ENCODE data around the gene ARRDC2.
A peak's percentile ranks its signal among the peaks of the same experiment; 100 is the strongest.

ARRDC2 gene

DNA sequence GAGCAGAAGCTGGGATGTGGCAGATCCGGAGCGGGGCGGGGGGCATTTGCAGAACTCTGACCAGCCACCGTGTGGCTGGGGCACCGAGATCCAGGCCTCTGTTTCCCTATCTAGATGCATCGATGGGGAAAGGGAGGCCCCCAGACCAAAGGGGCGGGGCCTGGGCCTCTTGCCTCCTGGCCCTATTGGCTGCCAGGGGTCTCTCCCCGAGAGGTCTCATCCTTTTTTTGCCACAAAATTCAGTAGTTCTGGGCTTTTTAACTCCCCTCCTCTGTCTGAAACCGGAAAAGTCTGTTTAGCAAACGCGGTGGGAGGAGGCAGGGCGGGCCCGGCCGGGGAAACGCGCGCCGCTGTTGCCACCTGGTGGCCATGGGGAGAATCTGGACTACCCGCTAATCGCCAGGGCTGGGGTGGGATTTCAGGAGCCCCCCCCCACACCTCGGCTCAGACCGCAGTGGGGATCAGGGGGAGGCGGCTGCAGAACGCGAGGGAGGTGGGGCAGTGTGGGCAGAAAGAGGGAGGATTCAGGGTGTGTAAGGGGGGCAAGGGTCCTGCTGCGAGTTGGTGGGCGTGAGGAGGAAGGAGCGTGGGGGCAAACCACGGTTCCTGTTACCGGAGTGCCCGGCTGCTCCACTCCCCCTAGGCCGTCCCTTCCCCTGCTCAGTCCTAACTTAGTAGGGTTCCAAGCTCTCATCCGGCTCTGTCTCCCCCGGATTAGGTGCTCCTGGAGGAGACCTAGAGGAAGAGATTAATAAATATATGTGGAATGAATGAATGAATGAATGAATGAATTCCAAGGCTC, 50.4 kb downstream of the ARRDC2 start:
- peak; percentile 70 for DNase-seq (ENCODE audit: low spot score)

DNA sequence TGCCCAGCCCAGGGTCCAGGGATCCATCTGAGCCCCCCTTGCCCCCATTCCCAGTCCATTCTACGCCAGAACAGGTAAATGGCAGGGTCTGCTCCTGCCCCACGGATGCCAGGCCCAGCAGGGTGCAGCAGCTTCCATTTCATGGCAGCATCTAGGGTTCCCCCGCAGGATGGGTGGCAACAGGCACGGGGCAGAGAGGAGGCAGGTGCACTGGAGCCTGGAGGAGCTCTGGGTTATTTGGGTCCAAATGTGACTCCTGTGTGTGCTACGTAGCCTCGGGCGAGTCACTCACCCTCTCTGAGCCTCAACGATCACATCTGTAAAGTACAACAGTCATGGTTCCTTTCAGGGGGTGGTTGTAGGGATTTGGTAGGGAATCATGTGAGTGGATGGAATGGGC, 51.3 kb downstream of the ARRDC2 start:
- no peak for DNase-seq (ENCODE audit: low spot score)

DNA sequence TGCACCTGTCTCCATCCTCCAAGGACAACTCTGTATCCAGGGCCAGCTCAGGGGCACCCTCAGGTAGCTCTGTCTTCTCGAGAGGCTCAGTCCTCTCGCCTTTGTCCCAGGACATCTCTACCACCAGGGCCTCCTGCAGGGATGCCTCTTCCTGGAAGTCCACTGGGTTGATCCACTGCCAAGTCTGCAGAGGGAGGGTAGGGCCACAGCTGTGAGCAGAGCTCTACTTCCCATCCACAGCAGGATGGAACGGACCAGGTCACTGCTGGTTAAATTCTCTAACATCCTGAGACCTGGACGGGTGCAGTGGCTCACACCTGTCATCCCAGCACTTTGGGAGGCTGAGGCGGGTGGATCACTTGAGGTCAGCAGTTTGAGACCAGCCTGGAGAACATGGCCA, 51.9 kb downstream of the ARRDC2 start:
- no peak for DNase-seq (ENCODE audit: low spot score)

DNA sequence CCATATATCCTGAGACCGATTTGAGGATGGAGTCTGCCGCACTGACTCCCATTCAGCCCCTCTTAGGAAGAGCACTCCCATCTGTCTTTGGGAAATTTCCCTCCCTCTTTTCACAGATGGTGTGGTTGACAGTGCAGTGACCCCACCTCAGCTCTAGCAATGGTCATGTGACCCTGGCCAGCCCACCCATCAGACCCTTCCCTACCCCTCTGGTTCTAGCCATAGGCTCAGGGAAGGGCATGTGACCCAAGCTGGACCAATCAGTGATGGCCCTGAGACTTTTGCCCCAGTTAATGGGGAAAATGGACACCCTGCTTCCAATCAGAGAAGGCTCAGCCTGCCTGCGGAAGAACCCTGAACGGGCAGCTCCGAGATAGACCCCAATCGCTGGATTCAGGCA, 52.5 kb downstream of the ARRDC2 start:
- DNase-seq (ENCODE audit: low spot score) = no peak

DNA sequence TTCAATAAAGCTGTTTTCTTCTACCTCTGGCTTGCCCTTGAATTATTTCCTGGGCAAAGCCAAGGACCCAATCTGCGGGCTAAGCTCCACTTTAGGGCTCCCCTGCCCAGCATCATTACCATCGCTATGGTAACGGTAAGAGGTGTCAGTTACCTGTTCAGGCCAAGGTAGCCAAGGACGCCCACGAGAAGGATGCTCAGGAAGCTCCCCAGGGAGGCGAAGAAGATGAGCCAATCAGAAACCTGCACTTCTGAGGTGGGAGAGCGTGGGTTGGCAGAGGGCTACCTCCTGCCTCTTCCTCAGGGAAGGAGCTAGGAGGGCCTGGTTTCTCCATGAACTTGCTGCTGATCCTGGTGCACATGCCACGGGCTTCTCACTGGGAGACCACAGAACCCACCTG, 54.1 kb downstream of the ARRDC2 start:
- DNase-seq (ENCODE audit: low spot score) = no peak

DNA sequence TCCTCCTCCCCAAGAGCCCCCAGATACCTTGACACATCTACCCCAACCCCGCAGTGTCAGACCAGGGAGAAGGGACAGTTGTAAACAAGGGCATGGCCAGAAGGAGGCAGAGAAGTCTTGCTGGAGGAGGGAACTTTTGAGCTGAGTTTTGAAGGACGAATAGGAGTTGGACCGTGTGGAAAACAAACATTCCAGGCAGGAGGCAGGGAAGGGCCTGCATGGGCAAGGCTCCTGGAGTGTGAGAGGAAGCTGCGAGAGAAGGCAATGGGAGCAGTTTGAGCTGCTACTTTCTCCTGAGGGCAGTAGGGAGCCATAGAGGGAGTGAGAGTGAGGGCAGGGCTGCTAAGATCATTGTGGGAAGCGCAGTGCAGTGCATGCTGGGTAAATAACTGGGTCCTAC, 55.5 kb downstream of the ARRDC2 start:
- DNase-seq (ENCODE audit: low spot score) = no peak

Data from COLO829 (cell line).